Uterus (tissue), 4 donors: ENCODE measurements around the gene PRSS38. TPM values are rescaled to one million over a fixed set of nuclear protein-coding genes. Genes with fewer than 3 reads are reported as not detected.

Source experiments
- DNase-seq, 2 donors: peaks; one replicate each; pipeline ENCODE4 v3.0.0-alpha.2; 2019 to 2020
- H3K27ac ChIP-seq, 2 donors: fragments of 200-600 bp; sonication (generic); 1 replicate in 1 of 2; 2 replicates in 1 of 2; pipeline ENCODE4 v1.5.1; 2016 to 2018
- H3K27me3 ChIP-seq, 2 donors: fragments of 200-600 bp; sonication (generic); one replicate each; pipeline ENCODE4 v1.5.1; 2018 to 2019; ENCODE audit warnings: control low read depth in 1 of 2
- H3K36me3 ChIP-seq, 2 donors: fragments of 200-600 bp; sonication (generic); one replicate each; pipeline ENCODE4 v1.5.1; 2019; ENCODE audit warnings: control low read depth in 1 of 2
- H3K4me1 ChIP-seq, 2 donors: fragments of 200-600 bp; sonication (generic); one replicate each; pipeline ENCODE4 v1.5.1; 2018 to 2019; ENCODE audit warnings: control low read depth in 1 of 2
- H3K4me3 ChIP-seq, 2 donors: fragments of 200-600 bp; sonication (generic); 1 replicate in 1 of 2; 2 replicates in 1 of 2; pipeline ENCODE4 v1.5.1; 2018 to 2019; ENCODE audit warnings: mild to moderate bottlenecking in 1 of 2
- H3K9me3 ChIP-seq, 2 donors: fragments of 200-600 bp; sonication (generic); one replicate each; pipeline ENCODE4 v1.5.1; 2019; ENCODE audit warnings: control low read depth in 1 of 2
- POLR2A ChIP-seq, 2 donors: fragments of 450-650 bp; IDR thresholded peaks; one replicate each; pipeline ENCODE4 v1.6.1; 2016; ENCODE audit warnings: antibody characterized with exemption in 2 of 2, mild to moderate bottlenecking in 1 of 2, moderate library complexity in 1 of 2
- intact Hi-C: fragments of 100-400 bp; cut with DNase I; formaldehyde crosslinking; loops from one replicate; pipeline ENCODE4 v1.15.1; 2023; ENCODE audit warnings: low total_unique reads
- total RNA-seq, 4 donors: library from RNA; depleted of rRNA in 3 of 4; stranded (reverse); fragments of >200 nt in 3 of 4; gene quantifications; one replicate each; pipeline versions ENCODE4 v1.1.0 to v1.2.4, GENCODE V29; 2014 to 2023
- TF ChIP-seq, protein P1 (sequence below), 4 experiments: fragments of 200-600 bp in 2 of 4; fragments of 450-650 bp in 2 of 4; sonication (generic) in 2 of 4; IDR thresholded peaks; one replicate each; pipeline ENCODE4 v1.5.1; 2016 to 2019; ENCODE audit warnings: antibody characterized with exemption in 4 of 4, mild to moderate bottlenecking in 2 of 4, moderate library complexity in 1 of 4
- donor health status: DM: yes; HTN: yes; CAD: no.

Gene PRSS38
- total RNA-seq, 4 donors from 2014 or later, result not detected

DNA sequence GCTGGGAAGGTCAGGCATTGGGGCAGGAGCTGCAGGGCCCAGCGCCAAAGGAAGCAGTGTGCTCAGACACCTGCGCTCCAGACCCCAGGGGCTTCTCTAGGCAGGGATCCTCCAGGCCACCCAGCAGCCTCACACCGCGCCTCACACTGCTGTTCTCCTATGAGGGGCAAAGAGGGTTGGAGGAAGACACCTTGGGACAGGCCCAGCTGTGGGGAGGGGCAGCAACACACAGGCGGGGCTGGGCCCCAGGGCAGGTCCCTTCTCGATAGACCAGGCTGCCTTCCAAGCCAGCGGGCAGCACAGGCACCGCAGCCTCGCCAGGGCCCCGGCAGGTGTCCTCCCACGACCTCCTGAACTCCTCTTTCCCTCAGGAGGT lies 20.7 kb upstream of the PRSS38 start:
- peak overlapping the region; percentile 70 to 80 for H3K27ac ChIP-seq
- intact Hi-C loops, result no loop called here

GRCh38 chr1:227795732-227796131 lies 19.7 kb upstream of the PRSS38 start:
- no peaks in the 10 kb centered on the region for H3K9me3 ChIP-seq
- no peaks in the 10 kb centered on the region for H3K36me3 ChIP-seq
- intact Hi-C loops, result no loop called here
- no peak overlapping the region for H3K4me3 ChIP-seq
- H3K4me1 ChIP-seq, result peaks cover 0 to 15% of the 10 kb centered on the region in 2 donors
- no peak for DNase-seq
- TF ChIP-seq POLR2A (IDR thresholded peaks at IDR 0.05), result no peak
- TF ChIP-seq, protein P1, sequence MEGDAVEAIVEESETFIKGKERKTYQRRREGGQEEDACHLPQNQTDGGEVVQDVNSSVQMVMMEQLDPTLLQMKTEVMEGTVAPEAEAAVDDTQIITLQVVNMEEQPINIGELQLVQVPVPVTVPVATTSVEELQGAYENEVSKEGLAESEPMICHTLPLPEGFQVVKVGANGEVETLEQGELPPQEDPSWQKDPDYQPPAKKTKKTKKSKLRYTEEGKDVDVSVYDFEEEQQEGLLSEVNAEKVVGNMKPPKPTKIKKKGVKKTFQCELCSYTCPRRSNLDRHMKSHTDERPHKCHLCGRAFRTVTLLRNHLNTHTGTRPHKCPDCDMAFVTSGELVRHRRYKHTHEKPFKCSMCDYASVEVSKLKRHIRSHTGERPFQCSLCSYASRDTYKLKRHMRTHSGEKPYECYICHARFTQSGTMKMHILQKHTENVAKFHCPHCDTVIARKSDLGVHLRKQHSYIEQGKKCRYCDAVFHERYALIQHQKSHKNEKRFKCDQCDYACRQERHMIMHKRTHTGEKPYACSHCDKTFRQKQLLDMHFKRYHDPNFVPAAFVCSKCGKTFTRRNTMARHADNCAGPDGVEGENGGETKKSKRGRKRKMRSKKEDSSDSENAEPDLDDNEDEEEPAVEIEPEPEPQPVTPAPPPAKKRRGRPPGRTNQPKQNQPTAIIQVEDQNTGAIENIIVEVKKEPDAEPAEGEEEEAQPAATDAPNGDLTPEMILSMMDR (IDR thresholded peaks at IDR 0.05), result no peak
- no peak overlapping the region for H3K27ac ChIP-seq
- no peaks in the 10 kb centered on the region for H3K27me3 ChIP-seq

More for the DNA sequence above, 20.7 kb upstream of the PRSS38 start:
- no peak for DNase-seq
- peaks cover 0 to 15% of the 10 kb centered on the region in 2 donors for H3K4me1 ChIP-seq
- no peaks in the 10 kb centered on the region for H3K9me3 ChIP-seq
- H3K27me3 ChIP-seq, result no peaks in the 10 kb centered on the region
- H3K4me3 ChIP-seq, result no peak overlapping the region
- TF ChIP-seq, protein P1 (IDR thresholded peaks at IDR 0.05), result no peak
- TF ChIP-seq POLR2A (IDR thresholded peaks at IDR 0.05), result no peak
- no peaks in the 10 kb centered on the region for H3K36me3 ChIP-seq

- Histone ChIP-seq H3K36me3 (no peaks in the 10 kb centered on the region), H3K4me3 (no peak overlapping the region), H3K27me3 (no peaks in the 10 kb centered on the region), H3K9me3 (no peaks in the 10 kb centered on the region), H3K4me1 (peaks cover 0 to 15% of the 10 kb centered on the region in 2 donors), H3K27ac (no peak overlapping the region)
- no peak for TF ChIP-seq POLR2A (IDR thresholded peaks at IDR 0.05)
- TF ChIP-seq, protein P1 (IDR thresholded peaks at IDR 0.05), result no peak
- intact Hi-C loops, result no loop called here
- no peak for DNase-seq
These were observed 19.0 kb upstream of the PRSS38 start for GRCh38 chr1:227796359-227796915.

GRCh38 chr1:227797144-227797543 lies 18.3 kb upstream of the PRSS38 start:
- H3K27ac ChIP-seq, result no peak overlapping the region
- TF ChIP-seq POLR2A (IDR thresholded peaks at IDR 0.05), result no peak
- TF ChIP-seq, protein P1 (IDR thresholded peaks at IDR 0.05), result no peak
- intact Hi-C loops, result no loop called here
- no peak for DNase-seq
- no peaks in the 10 kb centered on the region for H3K36me3 ChIP-seq
- H3K4me3 ChIP-seq, result no peak overlapping the region
- H3K27me3 ChIP-seq, result no peaks in the 10 kb centered on the region
- H3K9me3 ChIP-seq, result no peaks in the 10 kb centered on the region
- peaks cover 0 to 15% of the 10 kb centered on the region in 2 donors for H3K4me1 ChIP-seq

DNA sequence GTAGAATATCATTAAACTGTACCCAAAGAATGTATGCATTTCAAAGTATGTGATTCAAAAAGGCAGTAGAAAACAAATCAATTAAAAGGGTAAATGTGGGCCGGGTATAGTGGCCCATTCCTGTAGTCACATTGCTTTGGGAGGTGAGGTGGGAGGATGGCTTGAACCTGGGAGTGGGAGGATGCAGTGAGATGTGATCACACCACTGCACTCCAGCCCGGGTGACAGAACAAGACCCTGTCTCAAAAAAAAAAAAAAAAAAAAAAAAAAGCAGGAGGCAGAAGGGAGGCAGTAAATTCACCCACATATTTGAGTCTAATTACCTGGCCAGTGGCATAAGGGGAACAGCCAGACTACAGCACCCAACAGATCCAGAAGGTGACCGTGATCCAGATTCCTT lies 17.9 kb upstream of the PRSS38 start:
- TF ChIP-seq POLR2A (IDR thresholded peaks at IDR 0.05), result no peak
- TF ChIP-seq, protein P1 (IDR thresholded peaks at IDR 0.05), result no peak
- intact Hi-C loops, result no loop called here
- peaks cover 0 to 15% of the 10 kb centered on the region in 2 donors for H3K4me1 ChIP-seq
- H3K27ac ChIP-seq, result no peak overlapping the region
- H3K27me3 ChIP-seq, result no peaks in the 10 kb centered on the region
- no peaks in the 10 kb centered on the region for H3K9me3 ChIP-seq
- no peaks in the 10 kb centered on the region for H3K36me3 ChIP-seq
- no peak overlapping the region for H3K4me3 ChIP-seq
- no peak for DNase-seq
